ENCODE data around the gene LINC01488. TPM values are rescaled to one million over a fixed set of nuclear protein-coding genes. Genes with fewer than 3 reads are reported as not detected.

Gene LINC01488
- total RNA-seq, 4 donors from 2014 or later: not detected

- TF ChIP-seq, protein P1, sequence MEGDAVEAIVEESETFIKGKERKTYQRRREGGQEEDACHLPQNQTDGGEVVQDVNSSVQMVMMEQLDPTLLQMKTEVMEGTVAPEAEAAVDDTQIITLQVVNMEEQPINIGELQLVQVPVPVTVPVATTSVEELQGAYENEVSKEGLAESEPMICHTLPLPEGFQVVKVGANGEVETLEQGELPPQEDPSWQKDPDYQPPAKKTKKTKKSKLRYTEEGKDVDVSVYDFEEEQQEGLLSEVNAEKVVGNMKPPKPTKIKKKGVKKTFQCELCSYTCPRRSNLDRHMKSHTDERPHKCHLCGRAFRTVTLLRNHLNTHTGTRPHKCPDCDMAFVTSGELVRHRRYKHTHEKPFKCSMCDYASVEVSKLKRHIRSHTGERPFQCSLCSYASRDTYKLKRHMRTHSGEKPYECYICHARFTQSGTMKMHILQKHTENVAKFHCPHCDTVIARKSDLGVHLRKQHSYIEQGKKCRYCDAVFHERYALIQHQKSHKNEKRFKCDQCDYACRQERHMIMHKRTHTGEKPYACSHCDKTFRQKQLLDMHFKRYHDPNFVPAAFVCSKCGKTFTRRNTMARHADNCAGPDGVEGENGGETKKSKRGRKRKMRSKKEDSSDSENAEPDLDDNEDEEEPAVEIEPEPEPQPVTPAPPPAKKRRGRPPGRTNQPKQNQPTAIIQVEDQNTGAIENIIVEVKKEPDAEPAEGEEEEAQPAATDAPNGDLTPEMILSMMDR (IDR thresholded peaks at IDR 0.05; ENCODE audit: low read depth): no peak
Observed at GRCh38 chr11:69533296-69534165, 52.1 kb downstream of the LINC01488 start.

DNA sequence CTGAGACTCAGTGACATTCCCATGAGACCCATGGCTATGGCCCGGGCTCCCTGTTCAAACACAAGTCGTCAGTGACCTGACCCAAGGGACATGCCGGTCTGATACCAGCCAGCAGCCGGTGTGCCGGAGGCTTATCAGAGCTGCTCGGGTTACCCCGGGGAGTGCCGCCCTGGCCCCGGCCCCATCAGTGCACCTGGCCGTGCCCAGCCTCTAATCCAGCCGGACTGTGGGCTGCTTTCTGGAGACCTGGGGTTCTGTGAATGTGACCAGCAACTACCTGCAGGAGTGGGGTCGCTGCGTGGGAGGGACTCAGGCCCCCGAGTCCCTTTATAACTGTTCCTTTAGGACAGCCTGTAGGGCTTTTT lies 52.7 kb downstream of the LINC01488 start:
- TF ChIP-seq, protein P1 (IDR thresholded peaks at IDR 0.05; ENCODE audit: low read depth): no peak

DNA sequence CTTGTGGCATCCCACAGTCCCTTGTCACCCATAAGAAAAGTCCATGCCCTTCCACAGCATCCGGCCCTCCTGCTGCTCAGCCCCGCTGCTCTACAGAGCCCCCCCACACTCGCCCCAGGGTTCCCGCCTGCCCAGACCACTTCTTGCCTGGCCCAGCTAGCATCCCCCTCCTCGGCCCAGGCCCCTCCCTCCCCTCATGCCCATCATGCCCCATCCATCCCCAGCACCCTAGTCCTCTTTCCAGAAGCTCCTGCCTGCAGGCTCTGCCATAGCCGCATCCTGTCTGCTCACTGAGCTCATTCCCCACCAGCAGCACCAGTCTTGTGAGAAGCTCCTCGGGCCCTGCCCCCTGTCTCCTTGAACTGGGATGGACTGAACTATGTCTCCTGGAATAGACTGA lies 54.4 kb downstream of the LINC01488 start:
- TF ChIP-seq, protein P1 (IDR thresholded peaks at IDR 0.05; ENCODE audit: low read depth): no peak

- TF ChIP-seq, protein P1 (IDR thresholded peaks at IDR 0.05; ENCODE audit: low read depth): no peak
Observed at GRCh38 chr11:69536406-69536805, 54.9 kb downstream of the LINC01488 start.

DNA sequence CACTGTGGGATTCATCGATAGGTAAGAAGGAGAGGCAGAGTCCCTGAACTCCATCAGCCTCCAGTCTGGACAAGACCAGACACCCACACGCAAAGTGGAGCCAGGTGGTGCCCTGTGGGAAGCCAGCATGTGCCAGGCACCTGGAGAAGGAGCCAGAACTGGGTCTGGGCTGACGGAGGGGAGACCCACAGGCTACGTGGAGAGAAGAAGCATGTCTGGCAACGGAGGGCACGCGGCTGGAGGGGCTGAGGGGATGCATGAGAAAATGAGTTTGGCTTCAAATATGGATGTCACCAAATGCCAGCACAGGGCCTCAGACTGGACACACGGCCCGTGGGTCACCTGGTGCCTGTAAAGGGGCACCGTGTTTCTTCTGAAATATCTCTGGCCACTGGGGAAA lies 55.7 kb downstream of the LINC01488 start:
- TF ChIP-seq, protein P1 (IDR thresholded peaks at IDR 0.05; ENCODE audit: low read depth): no peak

DNA sequence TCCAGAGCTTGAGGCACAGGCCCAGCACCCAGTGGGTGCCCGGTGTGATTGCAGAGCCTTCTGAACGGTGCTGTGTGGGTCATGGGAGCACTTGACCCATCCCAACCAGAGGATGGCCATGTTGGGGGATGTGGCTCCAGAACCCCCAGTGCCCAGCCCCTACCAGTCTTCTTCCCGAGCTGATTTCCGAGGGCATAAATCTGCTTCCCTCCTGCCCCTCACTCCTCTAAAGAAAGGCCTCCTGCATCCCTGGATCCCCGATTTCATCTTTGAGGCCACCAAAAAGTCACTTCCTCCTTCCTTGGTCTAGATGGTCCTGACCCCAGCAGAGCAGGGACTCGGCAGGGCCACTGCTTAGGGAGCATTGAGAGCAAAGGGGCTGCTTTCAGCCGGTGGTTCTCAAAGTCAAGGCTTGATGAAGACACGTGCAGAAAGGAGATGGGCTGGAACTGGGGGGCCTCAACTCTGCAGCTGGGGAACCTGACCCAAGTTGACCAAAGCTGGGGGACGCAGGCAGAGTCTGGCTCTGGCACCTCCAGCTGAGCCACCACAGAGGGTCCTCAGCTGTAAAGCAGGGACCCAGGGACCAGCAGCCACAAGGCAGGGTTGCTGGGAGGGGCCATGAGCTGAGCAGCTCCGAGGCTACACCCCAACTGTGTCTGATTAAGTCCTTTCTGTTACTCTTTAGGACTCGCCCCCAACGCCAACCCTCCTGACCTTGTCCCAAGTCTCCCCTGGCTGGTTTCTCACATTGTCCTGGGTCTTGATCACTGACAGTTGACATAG lies 56.6 kb downstream of the LINC01488 start:
- TF ChIP-seq, protein P1 (IDR thresholded peaks at IDR 0.05; ENCODE audit: low read depth): no peak

DNA sequence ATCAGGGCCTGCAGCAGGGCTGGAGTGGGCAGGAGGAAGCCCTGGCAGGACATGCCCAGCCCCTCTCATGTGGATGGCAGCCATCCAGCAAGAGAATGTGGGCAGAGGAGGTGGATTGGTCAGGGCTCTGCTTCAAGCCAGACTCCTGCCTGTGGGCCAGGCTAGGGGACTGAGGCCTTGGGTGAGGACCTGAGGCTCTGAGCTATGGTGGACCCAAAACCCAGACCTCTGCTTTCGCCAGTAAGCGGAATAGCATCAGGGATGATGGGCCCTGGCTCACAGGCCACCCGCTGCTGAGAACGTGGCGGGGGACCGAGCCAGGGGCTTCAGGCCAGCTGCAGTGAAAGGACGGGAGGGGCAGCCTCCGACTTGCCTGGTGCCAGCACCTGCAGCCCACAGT lies 57.4 kb downstream of the LINC01488 start:
- TF ChIP-seq, protein P1 (IDR thresholded peaks at IDR 0.05; ENCODE audit: low read depth): no peak

All from subcutaneous adipose tissue (tissue), 4 donors.